HUES48 (cell line): ENCODE data around the gene SLC2A11.

Source experiments
- H3K27ac ChIP-seq: one replicate; pipeline ENCODE4 v1.7.0; 2013; ENCODE audit warnings: low read depth, low read length, inconsistent platforms
- H3K27me3 ChIP-seq: 2 replicates; pipeline ENCODE4 v1.6.1; 2013; ENCODE audit warnings: mild to moderate bottlenecking, low read length; ENCODE audit not compliant: control insufficient read depth, insufficient read depth
- H3K36me3 ChIP-seq: 2 replicates; pipeline ENCODE4 v1.6.1; 2013; ENCODE audit warnings: low read length; ENCODE audit not compliant: control insufficient read depth, insufficient read depth
- H3K4me1 ChIP-seq: 2 replicates; pipeline ENCODE4 v1.6.1; 2013; ENCODE audit warnings: mild to moderate bottlenecking, low read length; ENCODE audit not compliant: control insufficient read depth, insufficient read depth
- H3K4me3 ChIP-seq: 2 replicates; pipeline ENCODE4 v1.5.1; 2013; ENCODE audit warnings: mild to moderate bottlenecking, low read depth, low read length
- H3K9ac ChIP-seq: 2 replicates; pipeline ENCODE4 v1.6.1; 2013; ENCODE audit warnings: mild to moderate bottlenecking, low read depth, low read length, moderate library complexity
- H3K9me3 ChIP-seq: 2 replicates; pipeline ENCODE4 v1.6.1; 2013; ENCODE audit warnings: low read length; ENCODE audit not compliant: control insufficient read depth, insufficient read depth

The SLC2A11 gene

GRCh38 chr22:23824476-23825245 is 33.0 kb upstream of the SLC2A11 start:
- no peak overlapping the region for H3K27ac ChIP-seq
- no peaks in the 10 kb centered on the region for H3K9me3 ChIP-seq
- no peaks in the 10 kb centered on the region for H3K27me3 ChIP-seq
- no peak overlapping the region for H3K4me3 ChIP-seq
- no peak overlapping the region for H3K9ac ChIP-seq
- peaks cover 83% of the 10 kb centered on the region for H3K36me3 ChIP-seq
- H3K4me1 ChIP-seq, result no peaks in the 10 kb centered on the region

GRCh38 chr22:23825246-23825905 is 32.3 kb upstream of the SLC2A11 start:
- no peaks in the 10 kb centered on the region for H3K4me1 ChIP-seq
- peaks cover 90% of the 10 kb centered on the region for H3K36me3 ChIP-seq
- no peak overlapping the region for H3K4me3 ChIP-seq
- no peak overlapping the region for H3K27ac ChIP-seq
- no peak overlapping the region for H3K9ac ChIP-seq
- H3K9me3 ChIP-seq, result no peaks in the 10 kb centered on the region
- H3K27me3 ChIP-seq, result no peaks in the 10 kb centered on the region

GRCh38 chr22:23826510-23827350 is 30.9 kb upstream of the SLC2A11 start:
- Histone ChIP-seq H3K27me3 (no peaks in the 10 kb centered on the region), H3K9me3 (no peaks in the 10 kb centered on the region), H3K9ac (no peak overlapping the region), H3K4me3 (no peak overlapping the region), H3K27ac (no peak overlapping the region), H3K36me3 (peaks cover 88% of the 10 kb centered on the region), H3K4me1 (no peaks in the 10 kb centered on the region)

GRCh38 chr22:23827351-23827995 is 30.2 kb upstream of the SLC2A11 start:
- Histone ChIP-seq H3K9me3 (no peaks in the 10 kb centered on the region), H3K4me1 (no peaks in the 10 kb centered on the region), H3K9ac (no peak overlapping the region), H3K27me3 (no peaks in the 10 kb centered on the region), H3K27ac (no peak overlapping the region), H3K4me3 (no peak overlapping the region), H3K36me3 (peaks cover 83% of the 10 kb centered on the region)

- H3K9ac ChIP-seq, result no peak overlapping the region
- no peak overlapping the region for H3K27ac ChIP-seq
- peaks cover 81% of the 10 kb centered on the region for H3K36me3 ChIP-seq
- H3K4me1 ChIP-seq, result no peaks in the 10 kb centered on the region
- no peaks in the 10 kb centered on the region for H3K9me3 ChIP-seq
- H3K4me3 ChIP-seq, result no peak overlapping the region
- H3K27me3 ChIP-seq, result no peaks in the 10 kb centered on the region
Observed at GRCh38 chr22:23828800-23829680, 28.6 kb upstream of the SLC2A11 start.

- H3K9ac ChIP-seq, result no peak overlapping the region
- no peaks in the 10 kb centered on the region for H3K9me3 ChIP-seq
- H3K36me3 ChIP-seq, result peaks cover 75% of the 10 kb centered on the region
- H3K27ac ChIP-seq, result no peak overlapping the region
- H3K4me1 ChIP-seq, result no peaks in the 10 kb centered on the region
- no peak overlapping the region for H3K4me3 ChIP-seq
- H3K27me3 ChIP-seq, result no peaks in the 10 kb centered on the region
Observed at GRCh38 chr22:23829845-23830372, 27.8 kb upstream of the SLC2A11 start.

- Histone ChIP-seq H3K9me3 (no peaks in the 10 kb centered on the region), H3K27ac (no peak overlapping the region)
Observed at GRCh38 chr22:23831261-23831660, 26.4 kb upstream of the SLC2A11 start.

GRCh38 chr22:23831781-23832180 is 25.9 kb upstream of the SLC2A11 start:
- no peak overlapping the region for H3K27ac ChIP-seq
- H3K9ac ChIP-seq, result no peak overlapping the region
- H3K9me3 ChIP-seq, result no peaks in the 10 kb centered on the region
- no peaks in the 10 kb centered on the region for H3K4me1 ChIP-seq
- H3K36me3 ChIP-seq, result peaks cover 74% of the 10 kb centered on the region
- no peaks in the 10 kb centered on the region for H3K27me3 ChIP-seq
- H3K4me3 ChIP-seq, result no peak overlapping the region

More at GRCh38 chr22:23831261-23831660, 26.4 kb upstream of the SLC2A11 start:
- no peaks in the 10 kb centered on the region for H3K4me1 ChIP-seq
- H3K27me3 ChIP-seq, result no peaks in the 10 kb centered on the region
- H3K9ac ChIP-seq, result no peak overlapping the region
- H3K4me3 ChIP-seq, result no peak overlapping the region
- H3K36me3 ChIP-seq, result peaks cover 76% of the 10 kb centered on the region

- no peak overlapping the region for H3K4me3 ChIP-seq
- no peak overlapping the region for H3K9ac ChIP-seq
- H3K27ac ChIP-seq, result no peak overlapping the region
- no peaks in the 10 kb centered on the region for H3K27me3 ChIP-seq
- peaks cover 68% of the 10 kb centered on the region for H3K36me3 ChIP-seq
- H3K4me1 ChIP-seq, result no peaks in the 10 kb centered on the region; the same call in 1 of the 2 replicates
- no peaks in the 10 kb centered on the region for H3K9me3 ChIP-seq
Observed at GRCh38 chr22:23832226-23833016, 25.3 kb upstream of the SLC2A11 start.
